SU-DHL-6 (cell line): ENCODE measurements around the gene CLSTN2.

Experiments
- CTCF ChIP-seq: fragments of 200-600 bp; sonication (generic); IDR thresholded peaks from one replicate; pipeline ENCODE4 v1.5.1; 2017; ENCODE audit warnings: antibody characterized with exemption, mild to moderate bottlenecking, low read length, moderate library complexity; ENCODE audit not compliant: insufficient read depth, poor library complexity, severe bottlenecking
- EZH2phosphoT487 ChIP-seq: fragments of 200-600 bp; sonication (generic), shearing (Covaris generic); conservative IDR thresholded peaks from 2 replicates; pipeline ENCODE4 v1.6.1; 2018; ENCODE audit warnings: mild to moderate bottlenecking, antibody characterized with exemption, low read length, moderate library complexity, mixed read lengths

GRCh38 chr3:140384028-140384771 lies 449.2 kb downstream of the CLSTN2 start:
- no peak for TF ChIP-seq CTCF
- TF ChIP-seq EZH2phosphoT487, result no peak
